Fibroblast of skin of right quadriceps (primary cell): ENCODE data around the gene TRAIP.
"Not testable (repeated sequence)": the region's sequence is repeated elsewhere in the genome, so short reads cannot be mapped to it uniquely, and the experiment has no call there.

ENCODE experiments used
- DNase-seq: peaks from one replicate; pipeline ENCODE4 v3.0.0-alpha.2; 2013

TRAIP gene

GRCh38 chr3:49873623-49874022 is 17.3 kb upstream of the TRAIP start:
- no peak for DNase-seq

- no peak for DNase-seq
Measured at GRCh38 chr3:49872801-49873281, 16.5 kb upstream of the TRAIP start.

- no peak for DNase-seq
Measured at GRCh38 chr3:49871531-49872153, 15.3 kb upstream of the TRAIP start.

DNA sequence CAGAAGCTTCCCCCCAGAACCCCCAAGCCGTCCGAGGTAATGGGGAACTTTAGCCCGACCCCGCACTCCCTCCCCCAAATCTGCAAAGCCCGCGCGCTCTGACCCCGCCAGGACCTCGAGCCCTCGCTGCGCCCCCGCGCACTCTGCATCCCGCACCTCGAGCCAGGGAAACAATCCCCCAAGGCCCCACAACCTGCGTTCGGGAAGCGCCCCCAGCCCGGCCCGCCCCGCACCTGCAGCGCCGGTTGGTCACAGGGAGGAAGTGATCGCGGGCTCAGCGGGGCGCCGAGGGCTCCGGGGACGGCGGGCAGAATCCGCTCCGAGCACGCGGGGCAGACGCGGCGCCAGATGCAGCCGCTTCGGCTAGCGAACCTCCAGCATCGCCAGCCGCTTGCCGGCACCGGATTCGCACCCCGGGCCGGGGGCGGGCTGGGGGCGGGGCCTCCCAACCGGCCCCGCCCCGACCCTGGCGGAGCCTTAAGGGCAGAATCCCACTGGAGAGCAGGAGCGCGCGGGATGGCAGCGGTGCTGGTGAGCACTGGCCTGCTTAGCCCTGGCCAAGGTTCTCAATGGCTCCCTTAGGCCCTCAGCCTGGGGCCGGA is 13.3 kb upstream of the TRAIP start, which contains the start of gene CAMKV:
Gene CAMKV (minus strand): TSS at position 382 of the 602 bp plus-strand sequence. CDS start 7,518 bp downstream, outside the sequence.
- no peak for DNase-seq

- no peak for DNase-seq
Measured at GRCh38 chr3:49868862-49869466, 12.6 kb upstream of the TRAIP start.

DNA sequence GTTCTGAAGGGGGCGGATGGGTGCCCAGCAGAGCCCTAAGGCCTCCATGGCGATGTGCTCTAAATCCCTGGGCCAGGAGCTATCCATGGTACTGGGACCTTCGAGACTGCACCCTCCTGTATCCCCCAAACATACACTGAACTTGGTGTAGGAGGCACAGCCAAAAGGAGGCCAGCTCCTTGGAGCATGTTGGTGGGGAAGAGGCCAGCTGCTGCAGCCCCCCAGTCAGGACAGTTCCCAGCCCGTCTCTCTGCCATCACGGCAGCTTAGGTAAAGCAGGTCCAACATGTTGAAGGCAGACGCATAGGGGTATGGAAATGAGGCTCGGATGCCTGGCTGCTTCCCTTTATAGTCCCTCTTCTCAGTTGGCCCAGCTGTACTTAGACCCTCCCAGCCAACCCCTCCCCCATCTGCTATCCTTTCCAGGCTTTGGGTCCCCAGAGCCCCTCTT is 11.5 kb upstream of the TRAIP start:
- DNase-seq, result peak; percentile 31

DNA sequence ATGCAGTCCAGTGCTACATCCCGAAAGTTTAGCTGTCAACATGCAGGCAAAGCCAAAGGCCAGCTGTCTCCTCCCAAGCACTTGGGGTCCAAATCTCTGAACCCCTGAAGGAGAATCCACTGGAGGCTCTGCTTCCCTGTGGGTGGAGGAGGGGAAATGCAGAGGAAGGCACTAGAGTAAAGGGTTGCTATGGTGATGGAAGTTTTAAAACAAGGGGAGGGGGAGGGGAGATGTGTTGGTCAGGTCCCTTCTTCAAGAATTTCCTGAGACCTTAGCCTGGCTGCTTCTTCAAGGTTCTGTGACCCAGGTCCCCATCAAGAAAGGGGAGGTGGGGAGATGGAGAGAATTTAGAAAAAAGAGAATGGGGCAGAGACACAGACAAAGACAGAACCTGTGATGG is 11.0 kb upstream of the TRAIP start:
- DNase-seq, result no peak

DNA sequence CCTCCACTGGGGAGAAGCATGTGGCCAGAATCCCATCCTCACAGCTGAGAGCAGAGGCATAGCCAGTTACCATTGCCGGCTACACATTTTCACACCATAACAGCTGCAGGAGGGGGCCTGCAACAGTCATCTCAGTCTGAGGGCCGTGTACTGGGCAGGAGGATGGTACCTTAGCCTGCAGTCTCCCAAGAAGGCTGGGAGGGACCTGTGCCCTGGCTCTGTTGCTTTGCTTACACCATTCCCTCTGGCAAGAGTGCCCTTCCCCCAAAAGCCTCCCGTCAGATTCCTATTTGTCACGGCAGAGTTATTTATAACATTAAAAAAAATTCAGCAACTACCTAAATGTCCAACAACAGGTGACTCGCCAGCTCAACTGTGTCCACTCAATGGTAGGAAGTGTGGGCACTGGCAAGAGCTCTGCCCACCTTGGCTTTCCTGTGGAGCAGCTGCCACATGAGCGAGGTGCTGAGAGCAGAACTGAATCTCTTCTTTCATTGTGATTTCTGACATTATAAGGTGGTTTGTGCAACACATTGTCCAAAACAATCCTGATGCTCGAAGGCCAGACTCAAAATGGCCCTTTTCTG is 8.9 kb upstream of the TRAIP start:
- no peak for DNase-seq

DNA sequence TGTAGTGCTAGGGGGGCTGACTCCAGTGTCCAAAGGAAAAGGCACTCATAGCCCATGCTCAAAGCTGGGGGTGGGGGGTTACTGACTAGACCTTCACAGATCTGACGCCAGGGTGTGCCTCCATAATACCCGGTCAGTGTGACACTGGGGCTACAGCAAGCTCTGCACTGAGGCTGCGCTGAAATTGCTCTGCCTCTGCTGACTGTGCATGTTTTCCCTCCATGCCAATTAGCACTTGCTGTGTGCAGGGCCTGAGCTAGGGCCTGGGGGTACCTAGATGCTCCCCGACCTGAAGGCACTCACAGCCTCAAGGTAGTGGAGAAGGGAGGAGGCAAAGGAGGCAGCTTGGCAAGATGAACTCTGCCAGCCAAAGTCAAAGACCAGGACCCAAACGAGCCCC is 8.1 kb upstream of the TRAIP start:
- DNase-seq, result no peak

DNA sequence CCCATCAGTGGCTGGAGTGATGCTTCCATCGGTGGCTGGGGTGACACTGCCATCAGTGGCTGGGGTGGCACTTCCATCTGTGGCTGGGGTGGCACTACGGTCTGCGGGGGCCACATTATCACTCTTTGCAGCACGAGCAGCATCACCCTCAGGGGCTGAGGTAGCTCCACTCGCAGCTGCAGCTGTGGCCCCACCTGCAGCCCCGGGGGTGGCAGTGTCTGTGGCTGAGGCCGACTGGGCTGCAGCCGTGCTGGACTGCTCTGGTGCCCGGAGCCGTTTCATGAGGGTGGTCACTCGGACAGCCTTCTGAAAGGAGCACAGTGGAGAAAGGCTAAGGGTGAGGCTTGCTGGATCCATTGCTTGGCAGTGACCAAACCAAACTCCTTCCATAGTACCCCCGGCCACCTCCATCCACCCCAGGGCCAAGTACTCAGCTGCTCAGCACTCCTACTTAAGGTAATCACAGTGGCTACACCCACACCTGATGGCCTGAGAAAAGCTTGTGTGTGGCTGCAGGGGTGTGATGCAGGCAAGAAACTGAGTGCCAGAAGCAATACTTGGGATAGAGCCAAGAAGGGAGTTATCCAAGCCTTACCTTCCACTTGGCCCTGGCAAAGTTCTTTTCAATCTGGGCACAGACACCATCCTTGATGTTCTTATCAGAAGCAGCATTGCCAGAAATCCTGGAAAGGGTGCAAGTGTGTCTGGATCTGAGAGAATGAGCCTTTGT is 3.4 kb upstream of the TRAIP start:
- DNase-seq, result no peak

DNA sequence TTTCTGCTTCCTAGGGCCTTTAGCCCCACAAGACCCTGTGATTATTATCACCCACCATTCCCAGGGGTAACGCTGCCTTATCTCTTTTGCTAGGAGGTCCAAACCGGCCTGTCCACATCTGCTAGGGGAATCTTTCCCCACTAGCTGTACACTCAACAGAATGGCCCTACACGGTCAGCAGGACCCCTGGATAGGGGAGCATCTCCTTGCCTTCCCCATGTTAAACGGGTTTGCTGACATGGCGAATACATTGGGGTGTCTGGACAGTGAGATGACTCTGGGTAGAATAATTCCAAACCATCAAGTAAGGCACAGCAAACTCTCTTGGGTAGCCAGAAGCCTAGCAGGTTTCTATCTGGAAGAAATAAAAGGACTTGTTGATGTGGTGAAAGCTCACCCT is 702 bp downstream of the TRAIP start:
- no peak for DNase-seq

DNA sequence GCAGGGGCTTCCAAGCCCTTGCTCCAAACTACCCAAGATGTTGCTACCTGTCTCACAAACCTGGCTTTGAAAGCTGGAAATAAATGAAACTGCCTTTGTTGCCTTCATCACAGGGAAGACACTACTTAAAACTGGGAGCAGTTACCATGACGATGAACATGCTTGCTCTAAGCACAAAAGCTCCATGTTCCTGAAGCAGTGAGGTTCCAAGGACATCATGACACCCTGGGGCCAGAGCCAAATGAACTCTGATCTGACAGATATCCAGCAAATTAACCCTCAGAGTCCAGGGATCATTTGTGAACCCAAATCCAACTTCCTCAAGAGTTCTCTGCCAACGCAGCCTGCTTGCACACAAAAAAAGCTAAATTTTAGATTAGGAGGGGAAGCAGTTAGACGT is 10.7 kb downstream of the TRAIP start:
- DNase-seq, result no peak

DNA sequence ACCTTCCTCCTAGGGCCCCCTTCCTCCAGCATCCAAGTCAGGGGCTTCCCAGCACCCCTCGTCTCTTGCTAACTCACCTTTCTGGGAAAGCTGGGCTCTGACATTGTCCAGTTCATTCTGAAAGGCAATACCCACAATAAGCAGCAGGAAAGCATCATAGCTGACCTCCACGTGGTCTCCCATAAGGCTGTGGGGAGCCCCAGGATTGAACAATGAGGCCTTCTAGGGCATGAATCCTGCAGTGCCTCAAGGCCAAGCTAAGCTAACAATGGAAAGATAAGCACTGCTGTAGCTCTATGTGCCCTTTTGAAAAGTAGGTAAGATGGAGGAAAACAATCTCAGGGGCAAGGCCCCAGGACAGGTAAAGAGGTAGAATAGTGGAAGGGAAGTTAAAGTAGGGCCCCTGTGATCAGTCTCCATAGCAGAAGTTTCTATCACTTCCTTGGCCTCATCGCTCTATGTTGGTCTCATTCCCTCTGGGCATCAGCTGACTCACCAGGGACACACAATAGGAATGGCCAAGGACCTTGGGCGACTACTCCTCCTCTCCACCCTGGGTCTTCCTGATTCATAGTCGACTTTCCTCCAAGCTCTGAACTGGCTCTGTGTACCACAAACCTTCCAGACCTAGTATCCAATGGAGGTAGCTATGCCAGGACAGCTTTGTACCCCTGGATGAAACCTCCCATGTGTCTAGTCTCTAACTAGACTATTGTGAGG is 11.7 kb downstream of the TRAIP start:
- DNase-seq, result no peak

DNA sequence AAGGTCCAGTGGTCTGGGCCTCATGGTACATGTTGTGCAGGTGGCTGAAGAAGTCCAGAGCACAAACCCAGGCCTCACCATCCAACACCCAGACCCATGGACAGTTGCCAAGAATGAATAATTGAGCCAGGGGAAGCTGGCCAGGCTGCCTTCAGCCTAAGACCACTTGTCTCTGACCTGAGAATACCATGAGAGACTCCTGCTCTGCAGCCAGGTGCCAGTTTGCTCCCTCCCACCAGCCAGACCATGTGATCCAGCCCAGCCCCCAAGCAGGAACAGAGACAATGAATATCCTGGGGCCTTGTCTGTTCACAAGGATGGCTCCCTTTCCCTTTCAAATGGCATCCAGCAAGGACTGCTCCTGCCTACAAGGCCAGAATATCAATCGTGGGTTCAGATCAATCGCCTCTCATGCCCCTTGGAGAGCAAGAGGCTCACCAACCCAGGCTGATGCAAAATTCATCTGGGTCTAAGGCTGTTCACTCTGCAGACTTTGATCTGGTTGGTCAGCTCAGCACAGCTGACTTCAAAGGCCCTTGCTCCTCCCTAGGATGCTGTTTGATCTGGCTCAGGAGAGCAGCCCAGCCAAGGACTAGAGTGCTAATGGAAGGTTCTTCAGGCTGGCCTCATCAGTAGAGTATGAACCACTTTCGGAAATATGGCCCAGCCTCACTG is 13.4 kb downstream of the TRAIP start:
- DNase-seq, result no peak

GRCh38 chr3:49841806-49842205 is 14.6 kb downstream of the TRAIP start:
- DNase-seq, result no peak

DNA sequence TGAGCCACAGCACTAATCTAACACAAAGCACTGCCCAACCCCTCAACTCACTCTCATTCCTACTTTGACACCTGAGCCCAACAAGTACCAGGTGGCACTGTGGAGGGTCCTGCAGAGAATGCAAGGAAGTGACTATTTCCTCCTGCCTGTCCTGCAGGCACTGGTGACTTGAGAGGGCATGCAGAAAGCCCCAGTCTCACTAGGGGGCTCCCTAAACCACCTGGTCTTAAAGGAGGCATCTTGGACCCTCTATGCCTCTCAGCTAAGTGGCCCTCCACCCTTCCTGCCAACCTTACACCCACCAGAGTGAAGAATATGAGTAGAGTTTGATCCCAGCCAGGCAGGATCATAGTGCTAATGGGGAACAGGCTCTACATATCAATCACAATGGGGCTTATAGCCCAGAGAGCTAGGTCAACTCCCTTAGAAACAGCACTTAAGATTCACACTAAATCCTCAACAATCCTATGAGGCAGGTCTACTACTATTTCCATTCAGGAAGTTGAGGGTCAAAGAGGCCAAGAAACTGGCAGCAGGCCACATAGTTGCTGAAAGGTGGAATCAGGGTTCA is 15.2 kb downstream of the TRAIP start:
- DNase-seq, result peak; percentile 10

DNA sequence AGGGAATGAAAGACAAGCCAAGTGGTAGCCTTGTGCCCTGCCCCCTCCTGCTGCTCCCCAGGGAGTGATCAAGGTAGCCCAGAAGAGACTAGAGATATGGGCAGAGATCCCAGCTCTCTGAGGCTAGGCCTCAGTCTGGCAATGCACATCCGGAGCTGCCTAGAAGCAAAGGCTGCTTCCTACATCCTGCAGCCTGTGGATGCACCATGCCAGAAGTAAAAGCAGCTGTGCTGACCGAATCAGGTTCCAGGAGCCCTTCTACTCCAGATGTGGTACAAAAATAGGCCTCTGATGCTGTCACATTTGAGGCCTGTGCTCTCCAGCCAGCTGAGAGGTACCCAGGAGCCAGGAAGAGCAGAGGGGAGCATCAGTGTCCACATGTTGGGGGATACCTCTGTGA is 16.0 kb downstream of the TRAIP start:
- DNase-seq, result peak; percentile 13

GRCh38 chr3:49839193-49839809 is 17.1 kb downstream of the TRAIP start:
- peak; percentile 73 for DNase-seq

DNA sequence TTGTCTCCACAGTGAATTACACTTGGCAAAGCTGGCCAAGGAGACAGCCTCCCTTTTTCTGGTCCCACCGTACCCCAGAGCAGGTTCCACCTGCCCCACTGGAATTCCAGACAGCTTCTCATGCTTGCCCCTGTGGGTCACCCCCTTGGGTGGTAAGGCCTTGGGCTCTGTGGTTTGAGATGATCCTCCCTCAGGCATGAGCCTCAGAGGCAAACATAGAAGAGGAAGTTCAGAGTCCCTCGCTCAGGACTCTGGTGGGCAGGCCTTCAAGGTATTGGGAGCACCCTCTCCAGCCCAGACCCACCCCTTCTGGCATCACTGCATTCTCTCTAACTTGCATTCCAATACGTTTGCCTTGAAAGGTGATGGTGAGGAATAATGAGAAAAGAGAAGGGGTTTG is 25.0 kb downstream of the TRAIP start:
- no peak for DNase-seq

DNA sequence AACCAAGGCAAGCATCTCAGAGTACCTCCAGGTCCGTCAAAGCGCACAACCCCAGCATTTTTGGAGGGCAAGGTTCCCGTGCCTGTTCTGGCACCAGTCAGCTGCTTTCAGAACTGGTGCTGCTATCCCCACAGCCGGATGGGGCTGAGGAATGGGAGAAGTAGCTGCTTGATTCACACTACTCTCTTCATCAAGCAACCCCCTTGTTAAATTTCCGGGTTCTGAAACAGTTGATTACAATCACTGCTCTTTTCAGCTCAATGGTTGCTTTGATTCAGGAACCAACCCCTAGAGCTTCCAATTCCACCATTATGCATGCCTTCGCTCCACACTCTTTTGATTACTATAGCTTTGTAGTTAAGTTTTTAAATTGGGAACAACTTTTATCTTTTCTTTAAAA is 30.3 kb downstream of the TRAIP start:
- DNase-seq, result no peak

GRCh38 chr3:49823131-49823530 is 33.2 kb downstream of the TRAIP start:
- DNase-seq, result not testable (repeated sequence)
